Stimulated activated CD4-positive, alpha-beta T cell treated with anti-CD3 and anti-CD28 coated beads, Interleukin-4, amount 100 ng/mL, for 24 hours (primary cell): ENCODE measurements around the gene SUN5.
"Not testable (repeated sequence)": the region's sequence is repeated elsewhere in the genome, so short reads cannot be mapped to it uniquely, and the experiment has no call there.

ENCODE experiments used
- DNase-seq: peaks from one replicate; pipeline ENCODE4 v3.0.0-alpha.2; 2020

SUN5 gene

DNA sequence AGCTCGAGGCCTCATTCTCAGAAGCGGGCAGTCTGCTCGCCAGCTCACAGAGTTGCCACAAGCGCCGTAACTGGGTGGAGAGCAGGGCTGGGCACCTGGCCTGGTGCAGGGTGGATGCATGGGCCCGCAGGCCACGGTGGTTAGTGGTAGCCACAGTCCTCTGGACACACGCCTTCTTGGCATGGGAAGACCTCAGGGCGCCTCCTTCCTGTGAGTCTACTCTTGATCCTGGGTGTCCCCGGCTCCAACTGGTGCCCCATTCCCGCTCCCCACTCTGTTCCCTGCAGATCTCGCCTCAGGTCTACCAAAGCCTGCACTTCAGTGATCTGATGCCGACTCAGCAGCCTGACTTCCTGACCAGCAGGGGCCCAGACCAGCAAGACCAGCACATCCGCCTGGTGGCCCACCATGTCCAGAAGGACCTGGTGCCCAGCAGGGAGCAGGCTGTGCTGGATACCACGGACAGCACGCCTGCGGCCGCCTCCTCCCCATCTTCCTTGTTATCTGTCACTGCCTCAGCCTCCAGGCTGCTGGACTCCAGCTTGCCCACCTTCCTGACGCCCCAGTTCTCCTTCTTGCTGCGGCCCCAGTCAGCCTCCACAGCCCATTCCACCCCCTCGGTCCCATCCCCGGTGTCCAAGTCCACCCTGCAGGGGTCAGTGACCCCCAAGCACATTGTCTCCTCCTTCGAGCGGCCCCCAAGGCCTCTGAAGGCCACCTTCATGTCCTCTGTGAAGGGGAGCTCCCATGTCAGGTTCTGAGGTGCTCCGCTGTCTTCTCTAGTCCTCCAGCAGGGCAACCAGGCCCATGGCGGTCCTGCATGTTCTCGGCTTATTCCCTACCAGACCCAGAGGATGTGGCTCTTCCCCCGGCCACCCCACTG, 43.1 kb downstream of the SUN5 start:
- DNase-seq: no peak

DNA sequence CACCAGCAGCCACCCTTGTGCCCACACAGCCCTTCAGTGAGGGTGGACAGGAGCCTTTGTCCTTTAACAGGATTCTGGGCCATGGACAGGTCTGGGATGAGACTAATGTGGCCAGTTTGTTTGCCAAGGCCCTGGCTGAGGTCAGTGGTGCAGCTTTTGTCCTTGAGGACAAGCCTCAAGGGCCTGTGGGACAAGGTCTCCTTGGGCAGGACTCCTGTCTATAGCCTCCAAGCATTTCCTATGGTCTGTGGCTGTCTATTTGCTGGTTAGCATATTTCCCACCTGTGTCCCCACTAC, 44.1 kb downstream of the SUN5 start:
- no peak for DNase-seq

DNA sequence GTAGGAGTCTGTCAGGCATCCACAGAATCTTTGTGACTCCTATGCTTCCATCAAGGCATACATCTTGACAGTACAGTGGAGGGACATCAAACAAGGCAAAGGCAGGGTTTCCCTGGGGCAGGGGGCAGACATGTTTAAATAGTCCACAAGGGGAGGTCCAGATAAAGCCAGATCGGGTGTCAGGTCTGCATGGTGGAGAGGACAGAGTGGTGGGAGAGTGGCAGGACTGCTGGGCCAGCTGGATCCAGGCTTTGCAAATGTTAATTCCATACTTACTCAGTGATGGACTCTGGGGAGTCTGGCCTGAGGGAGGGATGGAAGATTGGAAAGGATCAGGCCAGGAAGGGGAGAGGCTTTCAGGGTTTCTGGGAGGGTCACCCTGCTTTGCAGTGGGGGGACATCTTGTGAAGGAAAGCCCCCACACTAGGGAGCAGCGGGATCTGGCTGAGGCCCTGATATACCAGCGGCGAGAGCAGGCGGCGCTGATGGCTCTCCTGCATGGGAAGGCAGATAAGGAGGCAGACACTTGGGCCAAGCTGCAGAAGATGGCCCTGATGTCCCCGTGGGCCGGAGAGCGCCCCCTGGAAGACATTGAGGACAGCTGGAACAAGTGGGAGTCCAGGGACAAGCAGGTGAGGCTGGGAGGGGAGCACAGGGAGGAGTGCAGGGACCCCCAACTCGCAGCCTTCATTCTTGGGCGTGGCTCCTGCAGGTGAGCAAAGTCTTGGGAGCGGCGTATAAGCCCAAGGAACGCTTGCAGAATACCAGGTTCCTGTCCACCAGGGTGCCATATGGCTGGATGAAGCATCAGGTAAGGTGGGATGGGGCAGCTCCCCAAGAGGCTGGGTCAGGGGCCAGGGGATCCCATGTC, 44.6 kb downstream of the SUN5 start:
- no peak for DNase-seq

DNA sequence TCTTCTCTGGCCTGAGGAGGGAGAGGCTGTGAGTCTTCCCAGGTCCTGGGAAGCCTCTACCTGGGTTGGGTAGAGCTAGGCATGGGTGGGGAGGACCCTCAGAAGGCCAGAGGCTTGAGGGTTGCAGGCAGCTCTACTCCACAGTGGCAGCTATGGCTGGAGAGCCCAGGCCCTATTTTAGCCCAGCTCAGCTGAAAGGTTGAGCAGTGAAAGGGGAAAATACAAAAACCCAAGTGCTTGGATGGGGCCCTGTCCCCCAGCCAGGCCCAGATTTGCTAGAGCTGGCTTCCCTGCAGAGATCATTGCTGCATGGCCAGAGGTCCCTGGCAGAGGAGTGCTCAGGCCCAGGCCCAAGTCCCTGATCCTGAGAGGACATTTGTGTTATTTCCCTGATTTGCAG, 45.7 kb downstream of the SUN5 start:
- DNase-seq: no peak

DNA sequence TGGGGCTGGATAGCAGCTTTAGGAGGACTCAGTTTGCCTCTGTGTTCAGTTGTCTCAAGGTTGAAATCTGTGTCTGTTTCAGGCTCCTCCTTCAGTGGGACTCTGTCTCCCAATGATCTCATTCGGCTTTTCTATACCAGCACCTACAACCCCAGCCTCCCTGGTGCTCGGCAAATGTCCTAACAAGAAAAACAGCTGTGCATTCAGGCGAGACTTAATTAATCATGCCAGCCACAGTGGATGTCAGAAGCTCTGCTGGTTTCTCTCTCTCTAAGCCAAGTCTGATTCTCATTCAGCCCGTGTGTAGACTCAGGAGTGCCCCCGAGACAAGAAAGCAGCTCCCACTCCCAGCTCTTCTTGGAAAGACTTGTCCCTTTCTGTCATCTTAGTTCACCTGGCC, 46.8 kb downstream of the SUN5 start:
- no peak for DNase-seq

DNA sequence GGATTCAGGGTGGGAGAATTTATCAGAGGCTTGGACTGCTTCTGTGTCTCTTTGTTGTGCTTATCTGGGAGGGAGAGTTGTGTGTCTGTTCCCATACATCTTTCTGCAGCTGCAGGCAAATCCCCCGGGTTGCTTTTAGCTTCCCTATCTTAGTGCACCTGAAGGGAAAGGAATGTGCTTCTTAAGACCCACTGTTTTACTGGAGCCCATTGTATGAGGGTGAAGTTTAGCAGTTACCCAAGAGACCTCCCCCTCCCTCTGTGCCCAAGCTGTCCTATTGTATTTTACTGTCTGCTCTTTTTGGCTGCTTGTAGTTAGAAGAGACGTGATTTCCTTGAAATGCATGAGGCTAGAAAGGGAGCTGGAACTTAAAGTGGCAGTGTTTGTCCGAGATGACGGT, 53.7 kb downstream of the SUN5 start:
- DNase-seq: not testable (repeated sequence)

DNA sequence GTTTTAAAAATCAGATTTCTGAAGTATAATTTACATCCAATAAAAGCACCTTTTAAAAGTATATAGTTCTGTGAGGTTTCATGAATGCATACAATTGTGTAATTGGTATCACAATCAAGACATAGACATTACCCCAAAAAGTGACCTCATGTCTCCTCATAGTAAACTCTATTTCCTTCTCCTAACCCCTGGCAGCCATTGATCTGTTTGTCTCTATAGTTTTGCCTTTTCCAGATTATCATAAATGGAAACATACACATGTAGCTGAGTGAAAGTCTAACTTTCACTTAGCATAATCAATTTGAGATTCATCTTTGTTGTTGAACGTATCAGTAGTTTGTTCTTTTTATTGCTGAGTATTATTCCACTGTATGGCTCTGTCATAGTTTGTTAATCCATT, 57.6 kb downstream of the SUN5 start:
- no peak for DNase-seq

DNA sequence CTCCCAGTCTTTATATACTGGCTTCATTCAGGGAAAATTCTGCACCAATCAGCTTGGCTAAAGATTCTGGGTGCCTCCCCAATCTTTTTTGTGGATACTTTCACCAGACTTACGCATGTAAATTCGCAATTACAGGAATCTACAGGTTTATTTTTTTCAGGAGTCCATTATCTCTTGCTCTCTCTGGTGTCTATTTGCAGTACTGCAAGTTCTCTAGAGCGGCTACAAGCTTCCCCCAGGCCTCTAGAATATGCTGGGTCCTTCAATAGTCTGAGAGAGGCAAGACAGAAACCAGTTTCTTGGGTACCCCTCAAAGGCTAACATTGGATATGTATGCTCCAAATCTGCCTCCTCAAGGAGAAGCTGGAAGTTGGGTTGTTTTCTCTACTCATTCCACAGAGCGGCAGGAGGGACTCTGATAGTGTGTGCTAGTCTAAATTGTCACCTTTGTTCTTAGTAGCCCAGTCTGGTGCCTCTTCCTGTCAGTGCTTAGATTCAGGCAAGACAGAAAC, 58.5 kb downstream of the SUN5 start:
- DNase-seq: peak; percentile 31

DNA sequence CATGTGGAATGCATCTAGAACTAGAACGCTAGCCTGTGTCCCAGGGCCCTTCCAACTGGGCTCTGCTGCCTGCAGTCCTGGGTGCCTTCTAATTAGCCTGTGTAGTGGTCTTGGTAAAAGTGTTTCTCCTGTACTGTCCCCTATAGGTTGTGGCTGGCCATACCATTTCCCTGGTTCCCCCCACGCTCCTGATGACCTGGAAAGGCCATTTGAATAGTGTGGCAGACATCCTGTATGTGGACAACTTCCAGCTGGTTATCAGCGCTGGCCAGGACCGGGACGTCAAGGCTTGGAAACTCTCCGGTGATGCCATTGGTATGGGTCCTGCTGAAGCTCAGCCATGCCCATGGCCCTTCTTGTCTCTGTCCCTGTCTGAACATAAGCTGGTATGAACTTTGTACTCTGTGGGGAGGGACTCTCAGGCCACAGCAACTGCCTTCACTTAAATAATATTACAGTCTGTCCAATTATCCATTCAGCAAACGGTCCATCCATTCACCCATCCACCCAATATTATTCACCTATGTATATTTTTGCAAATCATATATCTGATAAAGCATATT, 60.7 kb downstream of the SUN5 start:
- no peak for DNase-seq

DNA sequence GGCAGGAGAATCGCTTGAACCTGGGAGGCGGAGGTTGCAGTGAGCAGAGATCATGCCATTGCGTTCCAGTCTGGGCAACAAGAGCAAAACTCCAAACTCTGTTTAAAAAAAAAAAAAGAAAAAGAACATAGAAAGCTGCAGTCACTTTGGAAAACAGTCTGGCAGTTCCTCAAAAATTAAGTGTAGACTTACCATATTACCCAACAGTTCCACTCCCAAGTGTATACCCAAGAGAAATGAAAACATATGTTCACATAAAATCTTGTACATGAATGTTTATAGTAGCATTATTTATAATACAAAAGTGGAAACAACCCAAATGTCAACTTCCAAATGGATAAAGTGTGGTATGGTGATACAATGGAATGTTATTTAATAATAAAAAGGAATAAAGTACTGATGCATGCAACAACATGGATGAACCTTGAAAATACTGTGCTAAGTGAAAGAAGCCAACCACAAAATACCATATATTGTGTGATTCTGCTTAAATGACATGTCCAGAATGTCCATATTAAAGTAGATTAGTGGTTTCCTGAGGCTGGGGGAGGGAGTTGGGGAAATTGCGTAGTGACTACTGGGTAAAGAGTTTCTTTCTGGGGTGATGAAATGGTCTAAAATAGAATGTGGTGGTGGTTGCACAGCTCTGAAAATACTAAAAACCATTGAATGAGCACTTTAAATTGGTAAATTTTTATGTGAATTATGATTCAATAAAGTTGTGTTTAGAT, 62.9 kb downstream of the SUN5 start:
- DNase-seq: no peak

DNA sequence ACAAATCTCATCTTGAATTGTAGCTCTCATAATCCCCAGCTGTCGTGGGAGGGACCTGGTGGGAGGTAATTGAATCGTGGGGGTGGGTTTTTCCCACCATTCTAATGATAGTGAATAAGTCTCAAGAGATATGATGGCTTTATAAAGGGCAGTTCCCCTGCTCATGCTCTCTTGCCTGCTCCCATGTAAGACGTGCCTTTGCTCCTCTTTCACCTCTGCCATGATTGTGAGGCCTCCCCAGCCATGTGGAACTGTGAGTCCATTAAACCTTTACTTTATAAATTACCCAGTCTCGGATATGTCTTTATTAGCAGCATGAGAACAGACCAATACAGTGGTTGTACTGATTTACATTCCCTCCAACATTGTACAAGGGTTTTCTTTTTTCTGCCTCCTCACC, 69.7 kb downstream of the SUN5 start:
- no peak for DNase-seq
